Neuronal stem cell (in vitro differentiated cells): ENCODE measurements around the gene MUS81.

ENCODE experiments used
- DNase-seq: peaks from one replicate; pipeline ENCODE4 v3.0.0-alpha.2; 2013; ENCODE audit warnings: low spot score
- H2AFZ ChIP-seq: one replicate; pipeline ENCODE4 v1.6.1; 2013; ENCODE audit warnings: mild to moderate bottlenecking, low read length, inconsistent platforms
- H2AK5ac ChIP-seq: 2 replicates; pipeline ENCODE4 v1.6.1; 2013; ENCODE audit warnings: low read depth, mild to moderate bottlenecking, inconsistent platforms, low read length, moderate library complexity, mixed read lengths
- H2BK120ac ChIP-seq: 2 replicates; pipeline ENCODE4 v1.6.1; 2013; ENCODE audit warnings: low read depth, mild to moderate bottlenecking, inconsistent platforms, low read length, moderate library complexity, mixed read lengths
- H2BK12ac ChIP-seq: one replicate; pipeline ENCODE4 v1.6.1; 2013; ENCODE audit warnings: low read length, inconsistent platforms
- H2BK15ac ChIP-seq: 2 replicates; pipeline ENCODE4 v1.6.1; 2013; ENCODE audit warnings: mild to moderate bottlenecking, low read length, inconsistent platforms, mixed read lengths
- H2BK5ac ChIP-seq: one replicate; pipeline ENCODE4 v1.6.1; 2013; ENCODE audit warnings: inconsistent platforms, mild to moderate bottlenecking, low read length, moderate library complexity
- H3K14ac ChIP-seq: one replicate; pipeline ENCODE4 v1.6.1; 2013; ENCODE audit warnings: low read length, inconsistent platforms
- H3K18ac ChIP-seq: 2 replicates; pipeline ENCODE4 v1.6.1; 2013; ENCODE audit warnings: low read length, inconsistent platforms
- H3K23ac ChIP-seq: 2 replicates; pipeline ENCODE4 v1.6.1; 2013; ENCODE audit warnings: low read depth, mild to moderate bottlenecking, mixed read lengths, low read length, inconsistent platforms; ENCODE audit not compliant: poor library complexity
- H3K27ac ChIP-seq: replicated peaks from 3 replicates; pipeline ENCODE4 v1.5.1; 2013; ENCODE audit warnings: low read length, inconsistent platforms
- H3K27me3 ChIP-seq, 3 experiments: 2 replicates each; pipeline ENCODE4 v1.6.1; 2013; ENCODE audit warnings: low read length in 3 of 3, mild to moderate bottlenecking in 2 of 3, inconsistent platforms in 1 of 3, low read depth in 1 of 3, mixed read lengths in 1 of 3, moderate library complexity in 1 of 3; ENCODE audit not compliant: control insufficient read depth in 3 of 3, insufficient read depth in 3 of 3
- H3K36me3 ChIP-seq, 2 donors: replicated peaks in 1 of 2; 2 replicates each; pipeline ENCODE4 v1.6.1; 2013; ENCODE audit warnings: low read length in 2 of 2; ENCODE audit not compliant: control insufficient read depth in 2 of 2, insufficient read depth in 2 of 2
- H3K4ac ChIP-seq: 2 replicates; pipeline ENCODE4 v1.6.1; 2013; ENCODE audit warnings: inconsistent platforms, mild to moderate bottlenecking, low read length, moderate library complexity
- H3K4me1 ChIP-seq, 2 donors: 1 replicate in 1 of 2; 2 replicates in 1 of 2; pipeline ENCODE4 v1.6.1; 2013; ENCODE audit warnings: low read length in 2 of 2, low read depth in 1 of 2; ENCODE audit not compliant: control insufficient read depth in 2 of 2, insufficient read depth in 1 of 2
- H3K4me2 ChIP-seq: one replicate; pipeline ENCODE4 v1.6.1; 2013; ENCODE audit warnings: mild to moderate bottlenecking, low read length, inconsistent platforms; ENCODE audit not compliant: insufficient read depth, poor library complexity, severe bottlenecking
- H3K4me3 ChIP-seq, 2 donors: 2 replicates each; pipeline ENCODE4 v1.5.1; 2013; ENCODE audit warnings: low read length in 2 of 2, mild to moderate bottlenecking in 2 of 2, inconsistent platforms in 1 of 2, moderate library complexity in 1 of 2
- H3K79me1 ChIP-seq: one replicate; pipeline ENCODE4 v1.6.1; 2013; ENCODE audit warnings: low read depth, mild to moderate bottlenecking, inconsistent platforms, low read length, moderate library complexity
- H3K9ac ChIP-seq: one replicate; pipeline ENCODE4 v1.6.1; 2013; ENCODE audit warnings: mild to moderate bottlenecking, low read depth, low read length, inconsistent platforms; ENCODE audit not compliant: poor library complexity
- H3K9me3 ChIP-seq, 2 donors: replicated peaks in 1 of 2; 2 replicates each; pipeline versions ENCODE3 to v1.6.1; 2013; ENCODE audit warnings: low read length in 2 of 2, mild to moderate bottlenecking in 2 of 2, inconsistent platforms in 1 of 2, low read depth in 1 of 2, mixed read lengths in 1 of 2, moderate library complexity in 1 of 2; ENCODE audit not compliant: control insufficient read depth in 2 of 2, insufficient read depth in 1 of 2
- H4K8ac ChIP-seq: one replicate; pipeline ENCODE4 v1.6.1; 2013; ENCODE audit warnings: low read depth, mild to moderate bottlenecking, inconsistent platforms, low read length, moderate library complexity
- H4K91ac ChIP-seq: one replicate; pipeline ENCODE4 v1.6.1; 2013; ENCODE audit warnings: low read length, low read depth, mild to moderate bottlenecking, inconsistent platforms; ENCODE audit not compliant: poor library complexity
- WGBS, 2 donors: extraction: QIAGEN DNeasy Blood & Tissue Kit; methylation state at CpG; one replicate each; pipeline ENCODE4 v1.1.7; 2013; ENCODE audit warnings: missing lambda C conversion rate in 2 of 2, mixed read lengths in 1 of 2; ENCODE audit not compliant: insufficient read length in 2 of 2, insufficient replicate concordance in 1 of 2; ENCODE audit errors: extremely low coverage in 2 of 2; 5-methylcytosine and 5-hydroxymethylcytosine counted together

MUS81 gene

DNA sequence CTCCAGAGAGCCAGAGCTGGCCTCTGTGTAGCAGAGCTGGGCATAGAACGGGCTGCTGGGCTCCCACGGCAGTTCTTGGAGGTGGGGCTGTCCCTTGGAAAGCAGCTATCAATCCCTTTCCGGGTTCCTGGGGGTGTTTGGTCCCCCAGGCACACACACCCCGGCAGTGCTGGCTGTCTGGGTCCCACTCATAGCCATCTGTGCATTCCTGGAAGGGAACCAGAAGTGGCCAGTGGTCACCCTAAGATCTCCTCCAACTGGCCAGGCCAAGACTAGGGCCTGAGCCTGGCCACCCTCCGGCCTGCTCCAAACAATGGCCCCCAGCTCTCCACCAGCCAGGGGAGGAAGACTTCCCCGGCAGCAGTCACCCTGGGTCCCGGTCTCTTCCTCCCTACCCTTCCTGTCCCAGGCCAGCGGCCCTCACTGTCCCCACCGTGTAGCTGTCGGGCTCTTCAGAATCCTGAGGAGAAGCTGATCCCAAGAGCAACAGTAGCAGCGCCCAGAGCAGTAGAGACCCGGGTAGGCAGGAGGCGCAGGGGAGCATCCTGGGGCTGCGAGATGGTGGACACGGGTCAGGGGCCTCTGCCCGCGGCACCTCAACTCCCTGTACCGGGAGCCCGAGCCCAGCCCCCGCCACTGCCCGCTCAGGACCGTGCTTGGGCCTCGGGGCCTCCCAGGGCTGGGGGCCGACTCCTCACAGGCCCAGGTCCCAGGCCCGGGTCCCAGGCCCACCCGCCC, 11.7 kb downstream of the MUS81 start:
- no peak overlapping the region for H2BK12ac ChIP-seq
- DNase-seq = peak; percentile 23
- H2BK5ac ChIP-seq = no peak overlapping the region
- H2BK15ac ChIP-seq = peak overlapping the region; percentile 71
- peak overlapping the region; percentile 80 for H3K9ac ChIP-seq
- no peak overlapping the region for H3K23ac ChIP-seq
- H3K18ac ChIP-seq = peak overlapping the region; percentile 90
- H3K27ac ChIP-seq = no peak overlapping the region
- no peak overlapping the region for H4K91ac ChIP-seq
- peaks cover 0 to 5% (median 0%) of the 10 kb centered on the region in 3 experiments for H3K27me3 ChIP-seq
- no peak overlapping the region for H4K8ac ChIP-seq
- H2AFZ ChIP-seq = peak overlapping the region; percentile 75
- peaks cover 1 to 10% of the 10 kb centered on the region in 2 donors for H3K36me3 ChIP-seq
- peak overlapping the region; percentile 44 for H3K4me2 ChIP-seq
- H3K4me1 ChIP-seq = peaks cover 5 to 22% of the 10 kb centered on the region in 2 donors
- H2AK5ac ChIP-seq = peak overlapping the region; percentile 94
- no peak overlapping the region for H2BK120ac ChIP-seq
- peak overlapping the region in 1 of 2 donors; percentile 75 for H3K4me3 ChIP-seq
- H3K9me3 ChIP-seq = no peaks in the 10 kb centered on the region
- no peak overlapping the region for H3K4ac ChIP-seq
- no peak overlapping the region for H3K14ac ChIP-seq
- H3K79me1 ChIP-seq = peaks cover 2% of the 10 kb centered on the region
- whole genome bisulfite sequencing, 2 donors = no CpG with 5 or more reads among the region's 26 CpGs

GRCh38 chr11:65872586-65873317, 12.5 kb downstream of the MUS81 start, which contains the start of gene EFEMP2:
EFEMP2 (minus strand) TSS chr11:65872800; CDS start chr11:65872354, 446 bp downstream.
- H3K9ac ChIP-seq = peak within 1 kb of the TSS; percentile 94
- no CpG with 5 or more reads among the region's 69 CpGs for WGBS, 2 donors
- peak within 1 kb of the TSS; percentile 71 for H2BK15ac ChIP-seq
- peak within 1 kb of the TSS; percentile 100 for H3K4me2 ChIP-seq
- peak within 1 kb of the TSS; percentile 34 for H3K27ac ChIP-seq
- peak within 1 kb of the TSS; percentile 86 for H2AFZ ChIP-seq
- no peaks in the 10 kb centered on the region for H3K9me3 ChIP-seq
- H3K4me1 ChIP-seq = peaks cover 3 to 22% of the 10 kb centered on the region in 2 donors
- no peak within 1 kb of the TSS for H3K4ac ChIP-seq
- H3K4me3 ChIP-seq = peak within 1 kb of the TSS; percentile 40 to 87
- H2BK12ac ChIP-seq = peak within 1 kb of the TSS; percentile 73
- no peak within 1 kb of the TSS for H2BK5ac ChIP-seq
- H3K23ac ChIP-seq = peak within 1 kb of the TSS; percentile 94
- peaks cover 2% of the 10 kb centered on the region for H3K79me1 ChIP-seq
- no peak within 1 kb of the TSS for H4K91ac ChIP-seq
- H3K27me3 ChIP-seq = peaks cover 0 to 5% (median 0%) of the 10 kb centered on the region in 3 experiments
- H3K18ac ChIP-seq = peak within 1 kb of the TSS; percentile 97
- H3K14ac ChIP-seq = peak within 1 kb of the TSS; percentile 71
- H2BK120ac ChIP-seq = no peak within 1 kb of the TSS
- H3K36me3 ChIP-seq = peaks cover 0 to 3% of the 10 kb centered on the region in 2 donors
- peak within 1 kb of the TSS; percentile 65 for H4K8ac ChIP-seq
- peak; percentile 18 for DNase-seq
- peak within 1 kb of the TSS; percentile 94 for H2AK5ac ChIP-seq

GRCh38 chr11:65873318-65874156, 13.3 kb downstream of the MUS81 start:
- Histone ChIP-seq H3K9me3 (peaks cover 0 to 2% of the 10 kb centered on the region in 2 donors), H3K9ac (peak overlapping the region; percentile 94), H3K79me1 (peaks cover 2% of the 10 kb centered on the region), H3K4me3 (peak overlapping the region; percentile 40 to 86), H2AK5ac (no peak overlapping the region), H3K27ac (peak overlapping the region; percentile 34), H2AFZ (peak overlapping the region; percentile 86), H3K18ac (peak overlapping the region; percentile 93), H3K14ac (no peak overlapping the region), H3K23ac (peak overlapping the region; percentile 94), H2BK120ac (no peak overlapping the region), H3K36me3 (no peaks in the 10 kb centered on the region), H3K27me3 (peaks cover 0 to 5% (median 0%) of the 10 kb centered on the region in 3 experiments), H3K4me2 (peak overlapping the region; percentile 100), H4K8ac (no peak overlapping the region), H2BK15ac (no peak overlapping the region), H4K91ac (no peak overlapping the region), H2BK12ac (peak overlapping the region; percentile 73), H3K4ac (no peak overlapping the region), H3K4me1 (peaks cover 0 to 22% of the 10 kb centered on the region in 2 donors), H2BK5ac (no peak overlapping the region)
- WGBS, 2 donors = no CpG with 5 or more reads among the region's 54 CpGs
- DNase-seq = peak; percentile 92
